GM19372 (cell line): Measurements from ENCODE around the gene PIAS3.

Experiments used
- ATAC-seq: cut with Tn5 transposase; IDR thresholded peaks from one replicate; pipeline ENCODE4 v1.9.1; 2021; ENCODE audit warnings: mild to moderate bottlenecking, low read depth, moderate library complexity; ENCODE audit not compliant: unreplicated experiment

PIAS3 gene

GRCh38 chr1:145858901-145859490 is at the start of gene PIAS3:
TSS of gene PIAS3 (minus strand) at chr1:145859081. CDS start at chr1:145858990, 91 bp downstream.
- ATAC-seq = peak; percentile 79

- no peak for ATAC-seq
Observed at GRCh38 chr1:145908653-145909052, 49.8 kb upstream of the PIAS3 start.

- ATAC-seq = no peak
Observed at GRCh38 chr1:145906954-145907753, 48.3 kb upstream of the PIAS3 start.

- ATAC-seq = no peak
Observed at GRCh38 chr1:145901312-145902021, 42.6 kb upstream of the PIAS3 start.

GRCh38 chr1:145898756-145899155 is 39.9 kb upstream of the PIAS3 start:
- no peak for ATAC-seq

GRCh38 chr1:145897969-145898368 is 39.1 kb upstream of the PIAS3 start:
- ATAC-seq = no peak

GRCh38 chr1:145895471-145895870 is 36.6 kb upstream of the PIAS3 start:
- ATAC-seq = no peak

GRCh38 chr1:145893306-145894055 is 34.6 kb upstream of the PIAS3 start:
- no peak for ATAC-seq

GRCh38 chr1:145892486-145893087 is 33.7 kb upstream of the PIAS3 start:
- ATAC-seq = no peak

- no peak for ATAC-seq
Observed at GRCh38 chr1:145891587-145892485, 33.0 kb upstream of the PIAS3 start.

- no peak for ATAC-seq
Observed at GRCh38 chr1:145891143-145891542, 32.3 kb upstream of the PIAS3 start.

GRCh38 chr1:145889722-145890121 is 30.8 kb upstream of the PIAS3 start:
- ATAC-seq = no peak

- ATAC-seq = no peak
Observed at GRCh38 chr1:145887631-145888030, 28.8 kb upstream of the PIAS3 start.

- ATAC-seq = no peak
Observed at GRCh38 chr1:145886816-145887215, 27.9 kb upstream of the PIAS3 start.

- no peak for ATAC-seq
Observed at GRCh38 chr1:145886390-145886789, 27.5 kb upstream of the PIAS3 start.

- ATAC-seq = peak; percentile 99
Observed at GRCh38 chr1:145885738-145886287, 26.9 kb upstream of the PIAS3 start, which contains the start of gene ANKRD35. TSS of gene ANKRD35 (minus strand) at chr1:145885866. CDS start at chr1:145885758, 108 bp downstream.

- no peak for ATAC-seq
Observed at GRCh38 chr1:145884675-145885074, 25.8 kb upstream of the PIAS3 start.

- no peak for ATAC-seq
Observed at GRCh38 chr1:145879775-145880174, 20.9 kb upstream of the PIAS3 start.

GRCh38 chr1:145878724-145879123 is 19.8 kb upstream of the PIAS3 start:
- ATAC-seq = no peak
